AG04449 (cell line): ENCODE results near the gene GALNT7.

Source experiments
- CTCF ChIA-PET: fragments of 350-600 bp; formaldehyde crosslinking; extraction: SDS; loops from one replicate; lab custom pipeline; 2021; ENCODE audit warnings: antibody characterized with exemption; lab: Yijun Ruan, JAX
- POLR2A ChIA-PET: fragments of 400-600, 350-600 bp; formaldehyde crosslinking; extraction: SDS; loops from one replicate; lab custom pipeline; 2020; ENCODE audit warnings: antibody characterized with exemption, inconsistent platforms; lab: Yijun Ruan, JAX
- DNase-seq: peaks from one replicate; pipeline ENCODE4 v3.0.0-alpha.2; 2010; ENCODE audit warnings: low read depth, low spot score
- H3K4me3 ChIP-seq: 2 replicates; pipeline ENCODE4 v1.5.1; 2011; ENCODE audit warnings: low read depth, mild to moderate bottlenecking, control low read depth, low read length
- TF ChIP-seq, protein P1 (sequence below): IDR thresholded peaks from one replicate; pipeline ENCODE4 v1.5.1; 2011; ENCODE audit warnings: mild to moderate bottlenecking, moderate library complexity, low read length, control low read depth, inconsistent platforms; ENCODE audit not compliant: insufficient read depth; ENCODE audit errors: missing control alignments

Gene GALNT7

DNA sequence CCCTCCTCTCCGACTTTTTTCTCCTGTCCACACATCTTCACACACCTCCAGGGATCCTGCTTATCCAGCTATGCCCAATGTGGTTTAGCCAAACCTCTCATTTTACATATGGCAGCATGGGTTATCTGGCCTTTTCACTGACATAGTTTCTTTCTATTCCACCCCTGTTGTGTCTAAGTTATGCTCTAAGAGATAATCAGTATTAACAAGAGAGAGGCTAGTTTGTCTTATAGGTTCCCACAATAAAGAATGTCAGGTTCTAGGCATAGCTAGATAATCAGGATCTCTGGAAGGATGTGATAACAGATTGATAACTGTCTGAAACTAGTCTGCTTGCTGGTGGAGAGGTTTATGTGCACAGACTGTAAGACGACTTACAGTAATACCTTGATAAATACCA is 7.7 kb upstream of the GALNT7 start:
- no peak overlapping the region for H3K4me3 ChIP-seq
- CTCF ChIA-PET, result interaction anchor here (1.1 kb wide), 1 partner anchor 9 kb away, joined by 3 read pairs; no protein-coding TSS in a partner anchor
- no peak for DNase-seq
- POLR2A ChIA-PET, result no interaction called here
- TF ChIP-seq, protein P1, sequence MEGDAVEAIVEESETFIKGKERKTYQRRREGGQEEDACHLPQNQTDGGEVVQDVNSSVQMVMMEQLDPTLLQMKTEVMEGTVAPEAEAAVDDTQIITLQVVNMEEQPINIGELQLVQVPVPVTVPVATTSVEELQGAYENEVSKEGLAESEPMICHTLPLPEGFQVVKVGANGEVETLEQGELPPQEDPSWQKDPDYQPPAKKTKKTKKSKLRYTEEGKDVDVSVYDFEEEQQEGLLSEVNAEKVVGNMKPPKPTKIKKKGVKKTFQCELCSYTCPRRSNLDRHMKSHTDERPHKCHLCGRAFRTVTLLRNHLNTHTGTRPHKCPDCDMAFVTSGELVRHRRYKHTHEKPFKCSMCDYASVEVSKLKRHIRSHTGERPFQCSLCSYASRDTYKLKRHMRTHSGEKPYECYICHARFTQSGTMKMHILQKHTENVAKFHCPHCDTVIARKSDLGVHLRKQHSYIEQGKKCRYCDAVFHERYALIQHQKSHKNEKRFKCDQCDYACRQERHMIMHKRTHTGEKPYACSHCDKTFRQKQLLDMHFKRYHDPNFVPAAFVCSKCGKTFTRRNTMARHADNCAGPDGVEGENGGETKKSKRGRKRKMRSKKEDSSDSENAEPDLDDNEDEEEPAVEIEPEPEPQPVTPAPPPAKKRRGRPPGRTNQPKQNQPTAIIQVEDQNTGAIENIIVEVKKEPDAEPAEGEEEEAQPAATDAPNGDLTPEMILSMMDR, result no peak

DNA sequence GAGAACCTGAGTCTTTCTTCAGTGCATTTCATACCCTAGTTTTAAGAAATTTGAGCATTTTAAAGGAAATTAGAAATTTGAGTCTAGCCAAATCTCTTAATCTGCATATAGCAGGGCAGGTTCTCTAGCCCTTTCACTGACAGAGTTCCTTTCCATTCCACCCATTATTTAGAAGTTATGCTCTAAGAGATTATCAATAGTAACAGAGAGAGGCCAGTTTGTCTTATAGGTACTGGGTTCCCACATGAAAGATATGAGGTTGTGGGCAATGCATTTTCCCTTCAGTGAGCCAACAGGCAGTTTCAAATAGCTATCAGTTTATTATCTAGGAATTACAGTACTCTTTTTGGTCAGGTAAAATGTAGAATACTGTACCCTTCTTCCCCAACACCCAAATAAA is 7.3 kb upstream of the GALNT7 start:
- POLR2A ChIA-PET, result no interaction called here
- H3K4me3 ChIP-seq, result no peak overlapping the region
- TF ChIP-seq, protein P1, result no peak
- CTCF ChIA-PET, result interaction anchor here (1.1 kb wide), 1 partner anchor 9 kb away, joined by 3 read pairs; no protein-coding TSS in a partner anchor
- DNase-seq, result no peak

DNA sequence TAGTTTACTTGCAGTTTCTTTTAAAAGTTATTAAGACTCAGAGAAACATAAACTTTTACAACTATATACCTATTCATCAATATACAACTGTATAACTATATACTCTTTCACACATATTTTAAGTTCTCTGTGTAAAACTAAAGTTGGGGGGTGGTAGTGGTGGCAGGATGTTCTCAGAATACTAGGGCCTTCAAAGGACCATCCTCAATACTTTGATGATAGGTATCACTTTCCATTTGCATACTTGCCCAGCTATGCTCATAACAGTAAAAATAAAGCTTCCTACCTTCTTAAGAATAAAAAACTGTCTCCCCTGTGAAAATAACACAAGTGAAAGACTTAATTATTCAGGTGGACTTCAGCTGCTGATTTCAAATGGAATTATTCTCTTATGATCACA is 2.9 kb upstream of the GALNT7 start:
- H3K4me3 ChIP-seq, result no peak overlapping the region
- no peak for DNase-seq
- TF ChIP-seq, protein P1, result no peak
- CTCF ChIA-PET, result interaction anchor here (1.1 kb wide), 1 partner anchor 152 kb away, joined by 3 read pairs; no protein-coding TSS in a partner anchor
- POLR2A ChIA-PET, result no interaction called here

DNA sequence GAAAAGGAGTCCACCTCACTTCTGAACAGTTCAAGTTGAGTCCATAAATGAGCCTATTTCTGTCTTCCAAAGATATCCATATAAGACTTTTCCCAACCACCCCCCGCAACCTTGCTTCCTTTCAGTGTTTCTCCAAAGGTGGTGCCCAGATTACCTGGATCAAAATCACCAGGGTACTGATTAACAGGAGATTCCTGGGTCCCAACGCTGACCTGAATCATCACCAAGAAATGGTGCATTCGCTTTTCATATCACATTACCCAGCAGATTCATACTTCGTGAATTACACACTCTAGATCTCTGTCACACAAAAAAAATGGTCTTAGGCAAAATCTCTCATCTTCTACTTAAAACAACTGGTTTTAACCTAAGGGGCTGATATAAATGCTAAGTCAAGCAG is 2.1 kb upstream of the GALNT7 start:
- TF ChIP-seq, protein P1, result no peak
- no peak for DNase-seq
- CTCF ChIA-PET, result no interaction called here
- H3K4me3 ChIP-seq, result no peak overlapping the region
- POLR2A ChIA-PET, result no interaction called here

DNA sequence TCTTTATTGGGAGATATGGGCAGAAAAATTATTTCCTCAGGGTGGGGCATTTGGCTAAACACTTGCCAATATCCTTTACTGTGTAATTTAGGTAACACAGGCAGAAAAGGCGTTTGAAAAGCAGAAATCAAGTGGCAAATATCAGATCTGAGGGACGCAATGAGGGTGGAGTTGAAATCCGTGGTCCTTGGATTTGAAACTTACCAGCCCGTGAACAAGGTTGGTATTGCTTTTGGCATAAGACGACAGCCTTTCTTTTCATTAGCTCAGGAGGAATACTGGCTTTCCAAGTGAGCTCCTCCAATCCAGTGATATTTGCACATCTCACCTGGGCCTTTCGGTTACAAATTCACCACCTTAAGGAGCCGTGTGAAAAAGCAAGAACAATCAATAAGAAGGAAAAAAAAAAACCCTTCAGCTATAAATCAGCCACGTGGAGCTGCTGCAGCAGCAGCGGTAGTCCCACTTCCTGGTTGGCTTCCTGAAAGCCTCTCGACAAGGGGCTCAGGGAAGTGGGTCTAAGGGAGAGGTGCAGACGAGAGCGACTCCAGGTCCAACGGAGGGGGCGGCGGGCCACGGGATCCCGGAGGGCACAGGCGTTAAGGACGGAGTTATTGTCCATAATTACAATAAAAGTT is 734 bp upstream of the GALNT7 start:
- DNase-seq, result no peak

DNA sequence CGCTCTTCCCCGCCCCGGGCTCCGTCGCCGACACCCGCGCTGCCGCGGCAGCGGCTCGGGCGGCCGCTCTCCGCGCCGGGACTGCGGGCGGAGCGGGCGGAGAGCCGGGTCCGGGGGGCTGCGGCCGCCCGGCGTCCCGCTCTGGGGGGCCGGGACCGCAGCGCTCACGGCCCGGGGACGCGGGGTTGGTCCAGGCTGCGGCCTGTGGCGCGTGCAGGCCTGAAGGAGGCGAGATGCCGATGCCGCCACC is 492 bp downstream of the GALNT7 start:
- DNase-seq, result no peak
- POLR2A ChIA-PET, result no interaction called here
- CTCF ChIA-PET, result interaction anchor here (1.0 to 1.3 kb wide), 3 partner anchors 8 to 155 kb away, joined by 3 to 5 read pairs (median 5); no protein-coding TSS in a partner anchor
- peak overlapping the region; percentile 79 for H3K4me3 ChIP-seq
- TF ChIP-seq, protein P1, result peak; percentile 1

More for the DNA sequence above, 734 bp upstream of the GALNT7 start:
- TF ChIP-seq, protein P1, result no peak
- peak overlapping the region; percentile 79 for H3K4me3 ChIP-seq
- ChIA-PET CTCF (interaction anchor here (1.0 to 1.3 kb wide), 3 partner anchors 9 to 154 kb away, joined by 3 to 5 read pairs (median 5); no protein-coding TSS in a partner anchor), POLR2A (interaction anchor here (1.0 to 1.4 kb wide), 2 partner anchors 46 to 84 kb away, joined by 3 to 4 read pairs; no protein-coding TSS in a partner anchor)
